Parathyroid adenoma (tissue), 2 donors: ENCODE results near the gene MAB21L2.

Experiments
- H2AFZ ChIP-seq: fragments of 300-600 bp; sonication (generic); one replicate; pipeline ENCODE4 v1.7.0; 2017; ENCODE audit warnings: antibody characterized with exemption, mild to moderate bottlenecking
- H3K27ac ChIP-seq: fragments of 300-600 bp; sonication (generic); one replicate; pipeline ENCODE4 v1.7.0; 2017
- H3K27me3 ChIP-seq: fragments of 300-600 bp; sonication (generic); one replicate; pipeline ENCODE4 v1.7.0; 2017; ENCODE audit warnings: low read length; ENCODE audit not compliant: control insufficient read depth, insufficient read depth
- H3K36me3 ChIP-seq: fragments of 300-600 bp; sonication (generic); one replicate; pipeline ENCODE4 v1.7.0; 2017; ENCODE audit warnings: low read length; ENCODE audit not compliant: control insufficient read depth, insufficient read depth
- H3K4me1 ChIP-seq: fragments of 300-600 bp; sonication (generic); one replicate; pipeline ENCODE4 v1.7.0; 2017; ENCODE audit warnings: control low read depth
- H3K4me2 ChIP-seq: fragments of 300-600 bp; sonication (generic); one replicate; pipeline ENCODE4 v1.7.0; 2017; ENCODE audit warnings: low read length
- H3K4me3 ChIP-seq: fragments of 300-600 bp; sonication (generic); one replicate; pipeline ENCODE4 v1.7.0; 2017; ENCODE audit warnings: low read depth, low read length
- H3K79me2 ChIP-seq: fragments of 300-600 bp; sonication (generic); one replicate; pipeline ENCODE4 v1.7.0; 2017; ENCODE audit warnings: control low read depth
- H3K9ac ChIP-seq: fragments of 300-600 bp; sonication (generic); one replicate; pipeline ENCODE4 v1.7.0; 2017; ENCODE audit warnings: mild to moderate bottlenecking
- H3K9me3 ChIP-seq: fragments of 300-600 bp; sonication (generic); one replicate; pipeline ENCODE4 v1.7.0; 2017; ENCODE audit warnings: low read length; ENCODE audit not compliant: control insufficient read depth
- CTCF ChIP-seq: fragments of 300-600 bp; sonication (generic); IDR thresholded peaks from one replicate; pipeline ENCODE4 v1.7.0; 2017; ENCODE audit warnings: antibody characterized with exemption, mild to moderate bottlenecking
- donor health status: primary hyperparathyroidism.

MAB21L2 gene

DNA sequence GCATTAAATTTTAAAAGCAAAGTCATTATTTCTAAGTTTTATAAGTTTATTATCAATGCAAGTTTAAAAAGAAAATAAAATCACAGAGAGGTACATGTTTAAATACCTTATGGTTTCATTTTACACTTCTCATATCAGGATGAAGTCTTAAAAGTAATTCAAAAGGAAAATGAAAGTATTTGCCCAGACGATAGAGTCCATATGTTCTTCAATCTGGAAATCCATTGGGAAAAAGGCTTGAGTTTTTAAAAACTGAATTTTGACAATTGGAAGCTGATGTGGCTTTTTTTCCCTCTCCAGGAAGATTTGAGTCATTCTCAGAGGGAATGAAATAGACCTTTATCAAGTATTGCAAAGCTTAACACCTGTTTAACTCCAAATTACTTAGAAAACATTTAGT is 37.1 kb downstream of the MAB21L2 start:
- no peak overlapping the region for H3K4me3 ChIP-seq

GRCh38 chr4:150624055-150624454 is 42.1 kb downstream of the MAB21L2 start:
- Histone ChIP-seq H3K79me2 (no peaks in the 10 kb centered on the region), H3K9me3 (no peaks in the 10 kb centered on the region), H3K4me1 (no peaks in the 10 kb centered on the region), H3K4me3 (no peak overlapping the region), H3K27ac (no peak overlapping the region), H3K9ac (no peak overlapping the region), H3K27me3 (no peaks in the 10 kb centered on the region), H3K36me3 (no peaks in the 10 kb centered on the region), H2AFZ (no peak overlapping the region), H3K4me2 (no peak overlapping the region)
- no peak for TF ChIP-seq CTCF

More for the DNA sequence above, 37.1 kb downstream of the MAB21L2 start:
- no peaks in the 10 kb centered on the region for H3K4me1 ChIP-seq
- no peak overlapping the region for H3K9ac ChIP-seq
- H3K27me3 ChIP-seq: no peaks in the 10 kb centered on the region
- no peak overlapping the region for H3K4me2 ChIP-seq
- no peaks in the 10 kb centered on the region for H3K79me2 ChIP-seq
- no peak overlapping the region for H2AFZ ChIP-seq
- no peak for TF ChIP-seq CTCF
- no peaks in the 10 kb centered on the region for H3K9me3 ChIP-seq
- no peaks in the 10 kb centered on the region for H3K36me3 ChIP-seq
- H3K27ac ChIP-seq: no peak overlapping the region

DNA sequence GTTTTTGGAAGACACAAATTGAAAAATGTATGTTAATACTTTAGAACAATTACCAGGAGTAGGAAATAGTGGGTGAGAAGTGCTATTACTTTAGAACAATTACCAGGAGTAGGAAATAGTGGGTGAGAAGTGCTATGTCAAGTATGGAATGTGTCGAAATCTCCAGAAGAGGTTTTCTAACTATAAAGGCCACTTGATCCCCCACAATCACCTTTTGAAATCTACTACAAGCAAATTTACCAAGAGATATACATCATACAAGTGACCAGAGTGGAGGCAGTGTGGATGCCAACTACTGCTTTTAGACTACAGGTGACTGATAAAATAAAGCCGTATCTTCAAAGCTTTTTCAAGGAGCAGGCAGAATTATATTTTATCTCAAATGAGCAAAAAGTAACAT is 43.1 kb downstream of the MAB21L2 start:
- no peaks in the 10 kb centered on the region for H3K79me2 ChIP-seq
- H3K27ac ChIP-seq: no peak overlapping the region
- H3K4me3 ChIP-seq: no peak overlapping the region
- no peak for TF ChIP-seq CTCF
- no peaks in the 10 kb centered on the region for H3K4me1 ChIP-seq
- H3K9ac ChIP-seq: no peak overlapping the region
- H3K27me3 ChIP-seq: no peaks in the 10 kb centered on the region
- H3K9me3 ChIP-seq: no peaks in the 10 kb centered on the region
- H2AFZ ChIP-seq: no peak overlapping the region
- no peaks in the 10 kb centered on the region for H3K36me3 ChIP-seq
- no peak overlapping the region for H3K4me2 ChIP-seq

DNA sequence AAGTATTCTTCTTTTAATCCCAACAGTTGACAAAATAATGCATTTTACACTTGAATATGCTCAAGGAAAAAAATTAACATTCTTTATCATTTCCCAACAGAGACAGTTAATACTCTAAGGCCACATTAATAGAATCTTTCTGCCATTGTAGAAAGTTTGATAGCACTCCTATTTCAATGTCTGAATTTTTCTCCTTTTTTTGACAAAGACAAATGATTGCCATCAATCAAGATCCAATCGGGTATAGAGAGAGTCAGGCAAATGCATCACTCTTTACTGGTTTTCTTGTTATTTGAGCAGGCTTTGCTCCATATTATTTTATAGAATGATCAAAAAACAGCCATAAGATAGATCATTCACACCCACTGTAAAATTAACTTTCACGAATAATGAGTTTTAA is 46.1 kb downstream of the MAB21L2 start:
- H3K4me2 ChIP-seq: no peak overlapping the region
- no peaks in the 10 kb centered on the region for H3K79me2 ChIP-seq
- H3K36me3 ChIP-seq: no peaks in the 10 kb centered on the region
- H3K9me3 ChIP-seq: no peaks in the 10 kb centered on the region
- no peaks in the 10 kb centered on the region for H3K27me3 ChIP-seq
- no peaks in the 10 kb centered on the region for H3K4me1 ChIP-seq
- no peak for TF ChIP-seq CTCF
- H3K9ac ChIP-seq: no peak overlapping the region
- no peak overlapping the region for H2AFZ ChIP-seq
- no peak overlapping the region for H3K27ac ChIP-seq
- H3K4me3 ChIP-seq: no peak overlapping the region

DNA sequence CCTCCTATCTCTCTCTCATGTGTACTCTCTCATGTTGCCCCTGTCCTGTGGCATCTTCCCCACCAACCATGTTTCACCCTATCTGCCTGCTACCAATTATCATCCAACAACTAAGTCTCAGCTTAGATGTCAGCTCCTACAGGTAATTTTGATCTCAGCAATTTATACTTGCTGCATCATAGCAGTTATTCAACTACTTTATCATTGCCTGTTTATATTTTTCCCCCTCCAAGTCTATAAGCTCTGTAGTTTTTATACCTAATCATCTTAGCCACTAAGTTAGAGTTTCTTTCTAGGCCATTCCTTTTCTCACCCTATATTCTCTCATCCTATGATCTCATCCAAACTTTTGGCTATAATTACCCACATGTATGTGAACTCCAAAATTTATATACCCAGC is 50.7 kb downstream of the MAB21L2 start:
- H3K27ac ChIP-seq: no peak overlapping the region
- no peak overlapping the region for H2AFZ ChIP-seq
- no peak overlapping the region for H3K4me2 ChIP-seq
- H3K4me3 ChIP-seq: no peak overlapping the region
- no peak overlapping the region for H3K9ac ChIP-seq
- no peaks in the 10 kb centered on the region for H3K9me3 ChIP-seq
- H3K4me1 ChIP-seq: no peaks in the 10 kb centered on the region
- H3K36me3 ChIP-seq: no peaks in the 10 kb centered on the region
- no peaks in the 10 kb centered on the region for H3K79me2 ChIP-seq
- no peaks in the 10 kb centered on the region for H3K27me3 ChIP-seq
- no peak for TF ChIP-seq CTCF
